DOHH2 (cell line): ENCODE measurements around the gene ANGPTL5.

Experiments
- CTCF ChIP-seq: fragments of 200-600 bp; sonication (generic); IDR thresholded peaks from one replicate; pipeline ENCODE4 v1.5.1; 2014; ENCODE audit warnings: antibody characterized with exemption, mild to moderate bottlenecking, low read depth, low read length; ENCODE audit not compliant: poor library complexity, severe bottlenecking
- EZH2phosphoT487 ChIP-seq: fragments of 200-600 bp; sonication (generic); IDR thresholded peaks from 2 replicates; pipeline ENCODE4 v1.6.1; 2017; ENCODE audit warnings: borderline replicate concordance, mild to moderate bottlenecking, antibody characterized with exemption, low read length, moderate library complexity, mixed read lengths

DNA sequence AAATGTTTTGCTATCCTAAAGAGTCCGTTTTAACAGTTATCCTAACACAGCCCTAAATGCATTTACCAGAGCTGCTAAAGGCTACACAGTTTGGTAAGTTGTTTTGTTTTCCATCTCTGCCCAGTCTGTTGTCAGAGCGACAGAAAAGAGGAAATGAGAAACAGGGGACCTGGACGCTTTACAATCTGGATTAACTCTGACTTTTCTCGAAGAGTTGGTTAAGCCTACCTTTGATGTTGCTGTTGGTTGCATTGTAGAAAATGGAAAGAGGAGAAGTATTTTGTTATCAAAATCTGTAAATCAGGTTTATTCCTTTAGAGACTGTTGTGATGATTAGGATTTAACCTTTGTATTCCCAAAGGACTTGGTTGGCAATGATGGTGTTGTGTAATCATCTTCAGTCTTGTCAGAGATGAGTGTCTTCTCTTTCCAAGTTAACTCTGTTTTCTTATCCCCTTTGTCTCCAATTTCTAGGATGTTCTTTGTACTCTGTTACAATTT is 481 bp downstream of the ANGPTL5 start:
- TF ChIP-seq EZH2phosphoT487 (no peak), CTCF (no peak)
